Neural crest cell (in vitro differentiated cells): ENCODE results near the gene FCSK. TPM values are rescaled to one million over a fixed set of nuclear protein-coding genes. Genes with fewer than 3 reads are reported as not detected.
A peak's percentile ranks its signal among the peaks of the same experiment; 100 is the strongest.

Experiments used
- DNase-seq: peaks from one replicate; pipeline ENCODE4 v3.0.0; 2021; ENCODE audit warnings: low read depth, mixed read lengths, low spot score
- H3K27ac Mint-ChIP-seq: one replicate; pipeline ENCODE4 v1.8.0; 2021; ENCODE audit warnings: mild to moderate bottlenecking, mixed read lengths; ENCODE audit not compliant: unreplicated experiment
- H3K27me3 Mint-ChIP-seq: 2 replicates; pipeline ENCODE4 v1.8.0; 2021; ENCODE audit warnings: low read depth, mild to moderate bottlenecking, mixed read lengths
- H3K36me3 Mint-ChIP-seq: 2 replicates; pipeline ENCODE4 v1.8.0; 2021; ENCODE audit warnings: low read depth, mild to moderate bottlenecking, mixed read lengths
- H3K4me1 Mint-ChIP-seq: 2 replicates; pipeline ENCODE4 v1.8.0; 2021; ENCODE audit warnings: mixed read lengths
- H3K4me3 Mint-ChIP-seq: one replicate; pipeline ENCODE4 v1.8.0; 2021; ENCODE audit warnings: mild to moderate bottlenecking, mixed read lengths
- H3K9me3 Mint-ChIP-seq: 2 replicates; pipeline ENCODE4 v1.8.0; 2021; ENCODE audit warnings: mixed read lengths
- total RNA-seq: library from RNA; stranded (reverse); gene quantifications from 2 replicates; pipeline ENCODE4 v1.2.1, GENCODE V29; 2021
- TF ChIP-seq, protein P1 (sequence below): fragments of 200-600 bp; sonication (generic); conservative IDR thresholded peaks from 2 replicates; pipeline ENCODE4 v1.5.0; 2021; ENCODE audit warnings: antibody characterized with exemption, mild to moderate bottlenecking

FCSK gene
- total RNA-seq, 1 donor from 2014 or later: 14.8 TPM

DNA sequence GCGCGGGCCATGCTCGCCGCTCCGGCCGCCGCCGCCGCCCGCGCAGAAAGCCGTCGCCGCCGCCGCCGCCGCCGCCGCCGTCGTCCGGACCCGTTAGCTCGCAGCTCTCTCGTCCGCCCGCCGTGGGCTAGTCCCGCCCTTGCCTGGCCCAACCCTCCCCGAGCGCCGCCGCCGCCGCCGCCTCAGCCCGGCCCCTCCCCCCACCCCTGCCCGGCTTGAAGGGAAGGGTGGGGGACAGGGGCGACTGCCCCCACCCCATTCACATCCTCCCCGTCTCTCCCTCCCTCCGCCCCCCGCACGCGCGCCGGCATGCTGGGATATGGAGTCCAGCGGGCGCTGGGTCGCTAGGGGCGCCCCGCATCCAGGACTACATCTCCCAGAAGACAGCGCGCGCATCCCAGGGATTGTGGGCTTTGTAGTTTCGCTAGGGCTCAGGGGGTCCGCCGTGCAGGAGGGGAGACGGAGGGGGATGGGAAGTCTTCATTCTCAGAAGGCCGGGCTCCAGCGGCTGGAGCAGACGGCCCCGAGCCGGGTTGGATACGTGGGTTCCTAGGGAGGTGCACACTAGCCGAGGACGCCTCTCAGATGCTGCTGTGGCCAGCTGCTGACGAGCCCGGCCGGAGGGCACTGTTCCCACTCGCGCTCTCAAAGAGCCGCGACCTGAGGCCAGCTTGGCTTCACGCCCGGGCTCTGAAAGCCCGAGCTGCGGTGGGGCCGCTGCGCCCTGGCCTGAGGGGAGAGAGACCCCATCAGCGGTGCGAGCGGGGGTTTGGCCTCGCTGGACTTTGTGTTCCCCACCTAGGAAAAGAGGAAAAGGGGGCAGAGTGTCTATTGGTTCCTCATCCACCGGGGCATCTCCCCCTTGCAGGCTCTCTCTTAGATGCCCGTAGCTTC, 15.2 kb upstream of the FCSK start, which contains the start of gene ST3GAL2:
TSS of gene ST3GAL2 (minus strand) at position 132 of the 894 bp plus-strand sequence. CDS start 40,570 bp downstream, outside the sequence.
- Mint-ChIP-seq H3K27ac (peak within 1 kb of the TSS; percentile 92), H3K4me3 (peak within 1 kb of the TSS; percentile 96), H3K9me3 (no peaks in the 10 kb centered on the region), H3K27me3 (no peaks in the 10 kb centered on the region), H3K4me1 (peaks cover 41% of the 10 kb centered on the region), H3K36me3 (no peaks in the 10 kb centered on the region)
- DNase-seq: peak; percentile 93
- TF ChIP-seq, protein P1, sequence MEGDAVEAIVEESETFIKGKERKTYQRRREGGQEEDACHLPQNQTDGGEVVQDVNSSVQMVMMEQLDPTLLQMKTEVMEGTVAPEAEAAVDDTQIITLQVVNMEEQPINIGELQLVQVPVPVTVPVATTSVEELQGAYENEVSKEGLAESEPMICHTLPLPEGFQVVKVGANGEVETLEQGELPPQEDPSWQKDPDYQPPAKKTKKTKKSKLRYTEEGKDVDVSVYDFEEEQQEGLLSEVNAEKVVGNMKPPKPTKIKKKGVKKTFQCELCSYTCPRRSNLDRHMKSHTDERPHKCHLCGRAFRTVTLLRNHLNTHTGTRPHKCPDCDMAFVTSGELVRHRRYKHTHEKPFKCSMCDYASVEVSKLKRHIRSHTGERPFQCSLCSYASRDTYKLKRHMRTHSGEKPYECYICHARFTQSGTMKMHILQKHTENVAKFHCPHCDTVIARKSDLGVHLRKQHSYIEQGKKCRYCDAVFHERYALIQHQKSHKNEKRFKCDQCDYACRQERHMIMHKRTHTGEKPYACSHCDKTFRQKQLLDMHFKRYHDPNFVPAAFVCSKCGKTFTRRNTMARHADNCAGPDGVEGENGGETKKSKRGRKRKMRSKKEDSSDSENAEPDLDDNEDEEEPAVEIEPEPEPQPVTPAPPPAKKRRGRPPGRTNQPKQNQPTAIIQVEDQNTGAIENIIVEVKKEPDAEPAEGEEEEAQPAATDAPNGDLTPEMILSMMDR: no peak

DNA sequence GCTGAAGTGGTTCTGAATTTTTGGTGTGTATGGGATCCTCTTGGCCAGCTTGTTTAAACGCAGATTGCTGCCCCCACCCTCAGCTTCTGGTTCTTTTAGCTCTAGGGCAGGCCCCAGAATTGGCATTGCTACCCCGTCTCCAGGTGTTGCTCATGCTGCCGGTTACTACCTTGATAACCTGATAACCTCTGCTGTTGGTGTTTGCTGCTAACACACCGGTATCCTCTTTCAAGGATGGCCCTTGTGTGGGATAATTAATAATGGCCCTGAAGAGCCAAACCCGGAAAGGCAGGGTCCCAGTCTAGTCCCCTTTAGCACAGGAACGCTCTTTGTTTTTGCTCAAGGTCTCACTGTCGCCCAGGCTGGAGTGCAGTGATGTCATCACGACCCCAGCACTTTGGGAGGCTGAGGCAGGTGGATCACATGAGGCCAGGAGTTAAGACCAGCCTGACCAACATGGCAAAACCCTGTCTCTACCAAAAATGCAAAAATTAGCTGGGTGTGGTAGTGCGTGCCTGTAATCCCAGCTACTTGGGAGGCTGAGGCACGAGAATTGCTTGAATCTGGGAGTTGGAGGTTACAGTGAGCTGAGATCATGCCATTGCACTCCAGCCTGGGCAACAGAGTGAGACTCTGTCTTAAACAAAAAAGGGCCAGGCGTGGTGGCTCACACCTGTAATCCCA, 14.2 kb upstream of the FCSK start:
- peaks cover 47% of the 10 kb centered on the region for H3K4me1 Mint-ChIP-seq
- H3K36me3 Mint-ChIP-seq: no peaks in the 10 kb centered on the region
- H3K27me3 Mint-ChIP-seq: no peaks in the 10 kb centered on the region
- no peak overlapping the region for H3K27ac Mint-ChIP-seq
- no peaks in the 10 kb centered on the region for H3K9me3 Mint-ChIP-seq
- TF ChIP-seq, protein P1: no peak
- no peak for DNase-seq
- peak overlapping the region; percentile 96 for H3K4me3 Mint-ChIP-seq

DNA sequence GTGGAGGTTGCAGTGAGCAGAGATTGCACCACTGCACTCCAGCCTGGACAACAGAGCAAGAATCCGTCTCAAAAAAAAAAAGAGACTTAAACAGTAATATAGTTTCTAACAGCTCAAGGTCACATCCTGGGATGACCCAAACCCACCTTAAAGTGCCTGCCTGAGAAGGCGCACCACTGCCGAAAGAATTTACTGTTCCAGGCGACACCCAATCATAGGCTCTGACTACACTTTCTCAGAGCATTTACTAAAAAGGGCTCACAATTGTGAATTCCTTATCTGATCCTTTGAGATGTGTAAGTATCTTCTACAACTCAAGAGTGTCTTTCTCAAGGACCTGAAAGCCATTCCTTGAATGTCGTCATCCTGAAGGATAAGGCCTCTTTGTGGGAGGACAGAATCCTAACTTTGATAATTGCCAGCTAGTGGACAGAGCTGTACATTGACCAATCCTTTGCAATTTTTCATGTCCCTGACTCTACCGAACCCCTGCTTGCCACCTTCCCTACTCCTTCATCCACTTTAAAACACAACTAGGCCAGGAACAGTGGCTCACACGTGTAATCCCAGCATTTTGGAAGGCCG, 12.9 kb upstream of the FCSK start:
- TF ChIP-seq, protein P1: no peak
- Mint-ChIP-seq H3K27me3 (no peaks in the 10 kb centered on the region), H3K4me3 (peak overlapping the region; percentile 66), H3K27ac (no peak overlapping the region), H3K4me1 (peaks cover 44% of the 10 kb centered on the region), H3K9me3 (no peaks in the 10 kb centered on the region), H3K36me3 (no peaks in the 10 kb centered on the region)
- no peak for DNase-seq

DNA sequence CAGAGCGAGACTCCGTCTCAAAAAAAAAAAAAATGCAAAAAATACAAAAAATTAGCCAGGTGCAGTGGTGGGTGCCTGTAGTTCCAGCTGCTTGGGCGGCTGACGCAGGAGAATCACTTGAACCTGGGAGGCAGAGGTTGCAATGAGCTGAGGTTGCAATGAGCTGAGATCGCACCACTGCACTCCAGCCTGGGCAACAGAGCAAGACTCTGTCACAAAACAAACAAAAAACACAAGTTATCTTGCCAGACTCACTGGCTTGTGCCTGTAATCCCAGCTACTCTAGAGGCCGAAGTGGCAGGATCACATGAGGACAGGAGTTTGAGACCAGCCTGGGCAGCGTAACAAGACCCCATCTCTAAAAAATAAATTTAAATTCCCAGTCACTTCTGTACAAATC, 12.1 kb upstream of the FCSK start:
- Mint-ChIP-seq H3K36me3 (no peaks in the 10 kb centered on the region), H3K27ac (no peak overlapping the region), H3K9me3 (no peaks in the 10 kb centered on the region), H3K4me1 (peaks cover 35% of the 10 kb centered on the region), H3K4me3 (no peak overlapping the region), H3K27me3 (no peaks in the 10 kb centered on the region)
- TF ChIP-seq, protein P1: no peak
- no peak for DNase-seq

DNA sequence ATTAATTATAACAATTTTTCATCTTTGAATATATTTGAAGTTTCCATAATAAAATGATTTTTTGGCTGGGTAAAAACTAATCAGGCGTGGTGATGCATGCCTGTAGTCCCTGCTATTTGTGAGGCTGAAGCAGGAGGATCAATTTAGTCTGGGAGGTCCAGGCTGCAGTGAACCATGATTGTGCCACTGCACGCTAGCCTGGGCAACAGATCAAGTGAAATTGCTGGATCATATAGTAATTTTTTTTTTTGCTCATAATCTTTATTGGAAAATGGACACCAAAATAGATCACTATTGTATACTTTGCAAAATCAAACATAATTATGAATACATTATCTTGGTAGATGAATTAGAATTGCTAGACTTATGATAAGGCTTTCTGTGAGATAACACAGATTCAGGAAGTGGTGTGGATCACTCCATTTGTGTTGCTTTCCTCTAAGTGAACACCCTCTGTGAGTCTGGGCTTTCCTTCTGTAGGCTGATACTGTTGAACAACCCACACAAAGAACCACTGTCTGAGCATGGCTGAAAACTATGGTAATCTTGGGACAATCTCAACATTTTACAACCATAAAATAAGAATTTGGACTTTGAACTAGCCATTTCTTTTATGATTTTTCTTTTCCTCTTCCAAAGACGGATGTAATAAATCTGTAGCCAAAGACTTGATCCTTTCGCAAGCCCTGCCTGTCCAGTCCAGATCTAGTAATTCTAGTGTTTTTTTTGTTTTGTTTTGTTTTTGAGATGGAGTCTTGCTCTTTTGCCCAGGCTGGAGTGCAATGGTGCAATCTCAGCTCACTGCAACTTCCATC, 9.9 kb upstream of the FCSK start:
- Mint-ChIP-seq H3K27ac (no peak overlapping the region), H3K4me1 (peaks cover 21% of the 10 kb centered on the region), H3K9me3 (no peaks in the 10 kb centered on the region), H3K36me3 (no peaks in the 10 kb centered on the region), H3K4me3 (peak overlapping the region; percentile 23), H3K27me3 (no peaks in the 10 kb centered on the region)
- no peak for DNase-seq
- TF ChIP-seq, protein P1: no peak
